ENCODE measurements around the gene SIGLEC8. TPM values are rescaled to one million over a fixed set of nuclear protein-coding genes. Genes with fewer than 3 reads are reported as not detected.
"Not testable (repeated sequence)": the region's sequence is repeated elsewhere in the genome, so short reads cannot be mapped to it uniquely, and the experiment has no call there.

SIGLEC8 gene
- total RNA-seq, 4 donors from 2014 or later = 0.21 to 0.34 TPM; not detected in 2

DNA sequence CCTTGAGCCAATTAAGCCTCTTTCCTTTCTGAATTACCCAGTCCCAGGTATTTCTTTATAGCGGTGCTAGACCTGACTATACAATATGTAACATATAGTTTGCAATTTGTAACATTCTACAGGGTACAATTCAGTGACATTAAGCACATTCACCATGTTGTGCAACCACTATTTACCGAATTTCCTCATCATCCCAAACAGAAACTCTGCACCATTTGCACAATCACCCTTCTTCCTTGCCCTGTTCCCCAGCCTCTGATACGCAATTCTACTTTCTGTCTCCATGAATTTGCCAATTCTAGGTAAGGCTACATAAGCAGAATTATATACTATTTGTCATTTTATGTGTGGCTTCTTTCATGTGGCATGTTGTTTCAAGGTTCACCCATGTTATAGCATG is 27.1 kb downstream of the SIGLEC8 start:
- Histone ChIP-seq H3K4me3 (no peak overlapping the region), H3K4me1 (no peaks in the 10 kb centered on the region), H3K9me3 (no peaks in the 10 kb centered on the region), H3K36me3 (no peaks in the 10 kb centered on the region), H3K27me3 (no peaks in the 10 kb centered on the region), H3K27ac (no peak overlapping the region)
- intact Hi-C loops (cut with DNase I; ENCODE audit: low total_unique reads) = no loop called here
- DNase-seq = no peak
- TF ChIP-seq, protein P1, sequence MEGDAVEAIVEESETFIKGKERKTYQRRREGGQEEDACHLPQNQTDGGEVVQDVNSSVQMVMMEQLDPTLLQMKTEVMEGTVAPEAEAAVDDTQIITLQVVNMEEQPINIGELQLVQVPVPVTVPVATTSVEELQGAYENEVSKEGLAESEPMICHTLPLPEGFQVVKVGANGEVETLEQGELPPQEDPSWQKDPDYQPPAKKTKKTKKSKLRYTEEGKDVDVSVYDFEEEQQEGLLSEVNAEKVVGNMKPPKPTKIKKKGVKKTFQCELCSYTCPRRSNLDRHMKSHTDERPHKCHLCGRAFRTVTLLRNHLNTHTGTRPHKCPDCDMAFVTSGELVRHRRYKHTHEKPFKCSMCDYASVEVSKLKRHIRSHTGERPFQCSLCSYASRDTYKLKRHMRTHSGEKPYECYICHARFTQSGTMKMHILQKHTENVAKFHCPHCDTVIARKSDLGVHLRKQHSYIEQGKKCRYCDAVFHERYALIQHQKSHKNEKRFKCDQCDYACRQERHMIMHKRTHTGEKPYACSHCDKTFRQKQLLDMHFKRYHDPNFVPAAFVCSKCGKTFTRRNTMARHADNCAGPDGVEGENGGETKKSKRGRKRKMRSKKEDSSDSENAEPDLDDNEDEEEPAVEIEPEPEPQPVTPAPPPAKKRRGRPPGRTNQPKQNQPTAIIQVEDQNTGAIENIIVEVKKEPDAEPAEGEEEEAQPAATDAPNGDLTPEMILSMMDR (IDR thresholded peaks at IDR 0.05) = no peak
- no peak for TF ChIP-seq POLR2A (IDR thresholded peaks at IDR 0.05)

DNA sequence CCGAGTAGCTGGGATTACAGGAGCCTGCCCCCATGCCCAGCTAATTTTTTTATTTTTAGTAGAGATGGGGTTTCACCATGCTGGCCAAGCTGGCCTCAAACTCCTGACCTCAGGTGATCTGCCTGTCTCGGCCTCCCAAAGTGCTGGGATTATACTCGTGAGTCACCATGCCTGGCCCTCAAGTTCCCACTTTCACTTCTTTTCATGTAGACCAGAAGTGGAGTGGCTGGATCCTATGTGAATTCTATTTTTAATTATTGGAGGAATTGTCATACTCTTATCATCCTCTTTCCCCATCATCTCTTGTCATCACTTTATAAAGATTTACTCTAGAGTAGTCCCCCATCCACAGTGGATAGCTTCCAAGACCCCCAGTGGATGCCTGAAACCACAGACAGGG is 28.0 kb downstream of the SIGLEC8 start:
- Histone ChIP-seq H3K27me3 (no peaks in the 10 kb centered on the region), H3K4me3 (no peak overlapping the region), H3K9me3 (no peaks in the 10 kb centered on the region), H3K4me1 (no peaks in the 10 kb centered on the region), H3K36me3 (no peaks in the 10 kb centered on the region), H3K27ac (no peak overlapping the region)
- no peak for TF ChIP-seq POLR2A (IDR thresholded peaks at IDR 0.05)
- TF ChIP-seq, protein P1 (IDR thresholded peaks at IDR 0.05) = no peak
- no peak for DNase-seq
- intact Hi-C loops (cut with DNase I; ENCODE audit: low total_unique reads) = no loop called here

DNA sequence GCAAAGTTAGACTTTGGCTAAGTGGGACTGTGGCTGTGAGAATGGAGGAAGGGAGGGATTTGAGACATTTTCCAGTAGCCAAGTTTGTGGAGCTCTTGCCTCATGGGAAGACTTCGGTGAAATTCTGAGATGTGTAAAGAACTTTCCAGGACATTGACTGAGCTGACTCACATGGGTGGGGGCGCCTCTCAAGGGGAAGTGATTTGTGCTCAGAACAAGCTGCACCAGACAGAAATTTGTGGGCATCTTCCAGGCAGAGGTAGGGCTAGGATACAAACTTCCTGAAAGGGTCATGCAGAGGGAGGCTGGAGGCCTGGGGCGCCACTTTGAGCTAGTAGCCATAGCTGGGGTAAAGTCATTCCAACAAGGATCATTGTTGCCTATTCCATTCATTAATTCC is 31.1 kb downstream of the SIGLEC8 start:
- TF ChIP-seq POLR2A (IDR thresholded peaks at IDR 0.05) = no peak
- TF ChIP-seq, protein P1 (IDR thresholded peaks at IDR 0.05) = no peak
- Histone ChIP-seq H3K27ac (no peak overlapping the region), H3K27me3 (no peaks in the 10 kb centered on the region), H3K9me3 (no peaks in the 10 kb centered on the region), H3K36me3 (no peaks in the 10 kb centered on the region), H3K4me1 (no peaks in the 10 kb centered on the region), H3K4me3 (no peak overlapping the region)
- DNase-seq = no peak
- intact Hi-C loops (cut with DNase I; ENCODE audit: low total_unique reads) = no loop called here

DNA sequence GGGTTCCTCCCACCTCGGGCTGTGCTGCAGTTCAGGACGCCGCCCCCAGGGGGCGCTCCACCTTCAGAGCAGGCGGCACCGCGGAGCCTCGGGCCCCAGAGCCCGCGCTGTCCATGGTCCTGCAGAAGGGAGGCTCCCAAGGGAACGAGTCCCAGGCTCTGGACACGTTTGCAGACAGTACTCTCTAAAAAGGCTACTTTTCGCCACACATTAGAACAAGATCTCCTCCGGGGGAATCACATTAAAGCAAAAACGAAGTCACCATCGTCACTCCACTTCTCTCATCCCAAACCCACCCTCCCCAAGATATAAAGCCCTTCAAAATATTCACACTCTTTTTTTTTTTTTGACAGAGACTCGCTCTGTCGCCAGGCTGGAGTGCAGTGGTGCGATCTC is 36.2 kb downstream of the SIGLEC8 start:
- Histone ChIP-seq H3K4me3 (no peak overlapping the region), H3K9me3 (no peaks in the 10 kb centered on the region), H3K36me3 (no peaks in the 10 kb centered on the region), H3K27ac (no peak overlapping the region), H3K27me3 (no peaks in the 10 kb centered on the region), H3K4me1 (no peaks in the 10 kb centered on the region)
- intact Hi-C loops (cut with DNase I; ENCODE audit: low total_unique reads) = no loop called here
- DNase-seq = peak in 1 of 2 donors; percentile 39
- TF ChIP-seq, protein P1 (IDR thresholded peaks at IDR 0.05) = peak; percentile 43 to 63 (median 52)
- no peak for TF ChIP-seq POLR2A (IDR thresholded peaks at IDR 0.05)

DNA sequence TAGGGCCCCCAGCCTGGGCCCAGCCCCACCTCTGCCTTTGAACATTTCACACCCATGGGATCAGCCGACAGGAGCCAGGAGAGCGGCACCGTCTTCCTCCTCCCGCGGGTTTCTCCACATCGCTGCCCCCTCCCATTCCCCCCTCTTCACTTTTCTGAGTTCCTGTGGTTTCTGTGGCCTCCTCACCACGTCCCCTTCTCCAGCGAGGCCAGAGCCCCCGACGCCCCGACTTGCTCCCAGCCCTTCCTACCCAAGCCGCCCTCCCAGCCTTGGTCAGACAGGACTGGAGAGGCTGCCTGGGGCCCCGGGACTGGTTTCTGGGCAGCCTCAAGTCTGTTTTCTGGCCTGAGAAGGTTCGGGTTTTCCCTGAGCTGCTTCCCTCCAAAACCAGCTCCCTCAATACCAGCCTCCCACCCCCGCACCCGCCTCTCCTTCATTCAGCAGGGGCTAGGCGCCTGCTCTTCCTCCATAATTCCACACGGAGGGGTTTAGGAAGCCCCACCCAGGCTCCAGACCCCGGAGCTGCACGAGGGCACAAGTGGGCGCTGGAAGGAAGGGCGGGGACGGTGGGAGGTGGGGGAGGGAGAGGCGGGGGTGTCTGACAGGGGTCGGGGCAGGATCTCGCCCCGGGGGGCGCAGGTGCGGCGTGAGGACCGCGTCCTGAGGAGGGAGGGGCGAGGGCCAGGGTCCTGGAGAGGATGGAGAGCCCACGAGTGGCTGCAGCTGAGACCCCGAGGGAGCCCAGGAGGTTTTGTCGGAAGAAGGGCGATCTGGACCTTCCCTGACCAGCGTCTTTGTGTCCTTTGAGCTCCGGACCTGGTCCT is 36.8 kb downstream of the SIGLEC8 start:
- intact Hi-C loops (cut with DNase I; ENCODE audit: low total_unique reads) = no loop called here
- TF ChIP-seq, protein P1 (IDR thresholded peaks at IDR 0.05) = no peak
- no peak for TF ChIP-seq POLR2A (IDR thresholded peaks at IDR 0.05)
- no peak for DNase-seq
- no peaks in the 10 kb centered on the region for H3K4me1 ChIP-seq
- no peaks in the 10 kb centered on the region for H3K36me3 ChIP-seq
- no peak overlapping the region for H3K4me3 ChIP-seq
- H3K9me3 ChIP-seq = no peaks in the 10 kb centered on the region
- H3K27me3 ChIP-seq = no peaks in the 10 kb centered on the region
- no peak overlapping the region for H3K27ac ChIP-seq

DNA sequence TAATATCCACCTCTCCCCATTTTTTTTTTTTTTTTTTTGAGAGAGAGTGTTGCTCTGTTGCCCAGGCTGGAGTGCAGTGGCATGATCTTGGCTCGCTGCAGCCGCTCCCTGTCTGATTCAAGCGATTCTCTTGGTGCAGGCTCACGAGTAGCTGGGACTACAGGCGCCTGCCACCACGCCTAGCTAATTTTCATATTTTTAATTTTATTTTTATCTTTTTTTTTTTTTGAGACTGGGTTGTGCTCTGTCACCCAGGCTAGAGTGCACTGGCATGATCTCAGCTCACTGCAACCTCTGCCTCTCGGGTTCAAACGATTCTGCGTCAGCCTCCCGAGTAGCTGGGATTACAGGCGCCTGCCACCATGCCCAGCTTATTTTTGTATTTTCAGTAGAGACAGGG is 37.7 kb downstream of the SIGLEC8 start:
- DNase-seq; H3K9me3 ChIP-seq; H3K4me3 ChIP-seq; H3K27ac ChIP-seq; intact Hi-C loops (cut with DNase I; ENCODE audit: low total_unique reads); H3K4me1 ChIP-seq; H3K36me3 ChIP-seq; H3K27me3 ChIP-seq: not testable (repeated sequence)

All from uterus (tissue), 4 donors.